Brain microvascular endothelial cell (primary cell): Measurements from ENCODE around the gene ACOT9.
"Not testable (repeated sequence)": the region's sequence is repeated elsewhere in the genome, so short reads cannot be mapped to it uniquely, and the experiment has no call there.

ENCODE experiments used
- DNase-seq: peaks from one replicate; pipeline ENCODE4 v3.0.0-alpha.2; 2020
- H3K27ac ChIP-seq: fragments of 250-450 bp; sonication (Bioruptor Pico); 2 replicates; pipeline ENCODE4 v1.5.1; 2020; ENCODE audit warnings: mild to moderate bottlenecking, moderate library complexity
- H3K27me3 ChIP-seq: fragments of 250-450 bp; sonication (Bioruptor Pico); replicated peaks from 2 replicates; pipeline ENCODE4 v1.5.1; 2020; ENCODE audit warnings: mild to moderate bottlenecking
- H3K36me3 ChIP-seq: fragments of 250-450 bp; sonication (Bioruptor Pico); replicated peaks from 2 replicates; pipeline ENCODE4 v1.5.1; 2020; ENCODE audit warnings: mild to moderate bottlenecking
- H3K4me3 ChIP-seq: 2 replicates; pipeline ENCODE4 v1.5.1; 2011; ENCODE audit warnings: low read depth, mild to moderate bottlenecking, control low read depth, low read length, moderate library complexity
- in situ Hi-C: cut with HindIII; loops from 2 replicates; pipeline ENCODE4 v1.10.0; 2017; ENCODE audit warnings: low sequenced_read_pairs, low pct_ligation_motif_present
- TF ChIP-seq, protein P1 (sequence below): IDR thresholded peaks from 2 replicates; pipeline ENCODE4 v1.5.1; 2011; ENCODE audit warnings: low read depth, mild to moderate bottlenecking, moderate library complexity, low read length, control low read depth, inconsistent platforms; ENCODE audit errors: missing control alignments

The ACOT9 gene

DNA sequence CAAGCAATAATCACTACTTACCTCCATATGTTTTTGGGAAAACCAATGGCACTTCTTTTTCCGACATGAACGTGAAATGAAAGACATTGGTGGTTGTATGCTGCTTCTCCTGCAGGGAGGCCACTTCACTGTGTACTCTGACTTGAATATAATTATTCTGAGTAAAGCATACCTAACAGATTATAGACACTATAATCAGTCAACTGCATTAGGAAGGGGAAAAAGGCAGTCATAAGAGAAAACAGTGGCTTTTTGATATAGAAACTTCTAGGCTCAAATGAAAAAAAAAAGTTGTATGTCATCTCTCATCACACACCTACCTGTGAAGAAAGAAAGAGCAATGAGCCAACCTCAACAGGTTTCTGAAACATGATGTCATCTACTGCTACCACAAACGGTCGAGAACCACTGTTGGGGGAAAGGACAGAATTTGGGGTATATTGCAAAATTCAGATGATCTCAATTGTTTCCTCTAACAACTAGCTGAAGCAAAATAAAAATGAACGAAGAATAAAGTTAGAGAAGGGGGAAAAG, 38.3 kb downstream of the ACOT9 start:
- Histone ChIP-seq H3K27ac (no peak overlapping the region), H3K36me3 (peaks cover 24% of the 10 kb centered on the region), H3K4me3 (no peak overlapping the region), H3K27me3 (no peaks in the 10 kb centered on the region)
- TF ChIP-seq, protein P1, sequence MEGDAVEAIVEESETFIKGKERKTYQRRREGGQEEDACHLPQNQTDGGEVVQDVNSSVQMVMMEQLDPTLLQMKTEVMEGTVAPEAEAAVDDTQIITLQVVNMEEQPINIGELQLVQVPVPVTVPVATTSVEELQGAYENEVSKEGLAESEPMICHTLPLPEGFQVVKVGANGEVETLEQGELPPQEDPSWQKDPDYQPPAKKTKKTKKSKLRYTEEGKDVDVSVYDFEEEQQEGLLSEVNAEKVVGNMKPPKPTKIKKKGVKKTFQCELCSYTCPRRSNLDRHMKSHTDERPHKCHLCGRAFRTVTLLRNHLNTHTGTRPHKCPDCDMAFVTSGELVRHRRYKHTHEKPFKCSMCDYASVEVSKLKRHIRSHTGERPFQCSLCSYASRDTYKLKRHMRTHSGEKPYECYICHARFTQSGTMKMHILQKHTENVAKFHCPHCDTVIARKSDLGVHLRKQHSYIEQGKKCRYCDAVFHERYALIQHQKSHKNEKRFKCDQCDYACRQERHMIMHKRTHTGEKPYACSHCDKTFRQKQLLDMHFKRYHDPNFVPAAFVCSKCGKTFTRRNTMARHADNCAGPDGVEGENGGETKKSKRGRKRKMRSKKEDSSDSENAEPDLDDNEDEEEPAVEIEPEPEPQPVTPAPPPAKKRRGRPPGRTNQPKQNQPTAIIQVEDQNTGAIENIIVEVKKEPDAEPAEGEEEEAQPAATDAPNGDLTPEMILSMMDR, result no peak
- in situ Hi-C loops, result no loop called here
- DNase-seq, result no peak

DNA sequence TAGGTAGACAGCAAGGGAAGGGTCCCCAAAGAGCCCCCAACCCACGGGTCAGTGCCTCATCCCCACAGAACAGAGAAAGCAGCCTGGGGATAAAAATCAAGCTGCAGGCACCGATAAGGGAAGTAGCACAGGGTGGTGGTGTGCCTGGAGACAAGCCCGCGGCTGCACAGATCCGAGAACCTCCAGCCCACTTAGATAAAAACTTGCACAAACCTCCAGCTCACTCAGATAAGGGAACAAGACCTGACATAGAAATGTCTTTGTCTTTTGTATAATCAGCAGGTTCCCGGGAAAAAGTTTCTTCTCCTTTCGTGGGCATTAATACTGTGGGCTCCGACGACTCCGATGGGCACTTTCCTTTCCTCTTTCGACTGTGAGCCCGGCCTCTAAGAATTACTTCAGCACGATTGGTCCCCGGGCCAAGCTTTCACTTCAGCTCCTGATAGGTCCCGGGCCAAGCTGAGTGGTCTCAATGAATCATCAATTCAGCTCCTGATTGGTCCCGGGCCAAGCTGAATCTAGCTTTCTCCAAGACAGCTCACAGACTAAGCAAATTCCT, 43.4 kb downstream of the ACOT9 start:
- Histone ChIP-seq H3K4me3 (no peak overlapping the region), H3K27ac (no peak overlapping the region), H3K36me3 (peaks cover 10% of the 10 kb centered on the region), H3K27me3 (no peaks in the 10 kb centered on the region)
- TF ChIP-seq, protein P1, result no peak
- in situ Hi-C loops, result no loop called here
- DNase-seq, result no peak

DNA sequence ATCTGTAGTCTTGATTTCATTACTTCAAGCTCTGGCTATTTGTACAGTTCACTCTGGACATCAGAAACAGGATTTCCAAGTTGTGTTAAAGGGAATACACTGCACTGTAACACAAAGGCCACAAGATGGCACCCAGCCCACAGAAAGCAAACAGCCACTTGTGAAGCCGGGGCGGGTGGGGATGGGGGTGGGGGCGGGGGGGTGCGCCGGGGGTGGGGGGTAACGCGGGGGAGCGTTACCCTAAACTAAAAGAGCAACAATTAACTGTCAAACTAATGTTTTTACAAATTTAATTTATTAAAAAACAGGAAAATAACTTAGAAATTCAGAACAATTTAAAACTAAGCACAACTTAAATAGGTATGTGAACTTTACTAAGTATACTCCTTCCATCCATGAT, 48.5 kb downstream of the ACOT9 start:
- peak; percentile 53 for DNase-seq
- Histone ChIP-seq H3K36me3 (no peaks in the 10 kb centered on the region), H3K27ac (no peak overlapping the region), H3K27me3 (no peaks in the 10 kb centered on the region), H3K4me3 (no peak overlapping the region)
- in situ Hi-C loops, result no loop called here
- TF ChIP-seq, protein P1, result peak; percentile 62

DNA sequence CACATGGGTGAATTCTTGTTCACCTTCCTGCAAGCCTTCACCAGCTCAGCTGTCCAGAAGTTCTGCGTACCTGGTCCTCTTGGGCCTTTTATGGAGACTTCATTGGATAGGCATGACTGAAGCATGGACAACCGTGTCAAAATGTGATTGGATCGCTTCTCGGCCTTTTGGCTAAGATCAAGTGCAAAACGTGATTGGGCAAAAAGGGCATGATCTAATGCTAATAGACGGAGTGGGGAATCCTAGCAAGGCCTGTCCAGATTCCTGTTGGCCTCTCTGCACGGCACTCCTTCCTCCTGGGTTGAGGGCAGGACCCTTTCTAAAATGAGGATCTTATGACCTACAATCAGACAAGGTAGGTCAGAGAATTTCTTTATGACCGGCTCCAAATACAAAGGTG, 50.9 kb downstream of the ACOT9 start:
- TF ChIP-seq, protein P1, result no peak
- in situ Hi-C loops, result no loop called here
- Histone ChIP-seq H3K36me3 (no peaks in the 10 kb centered on the region), H3K27me3 (no peaks in the 10 kb centered on the region), H3K27ac (no peak overlapping the region), H3K4me3 (no peak overlapping the region)
- no peak for DNase-seq

DNA sequence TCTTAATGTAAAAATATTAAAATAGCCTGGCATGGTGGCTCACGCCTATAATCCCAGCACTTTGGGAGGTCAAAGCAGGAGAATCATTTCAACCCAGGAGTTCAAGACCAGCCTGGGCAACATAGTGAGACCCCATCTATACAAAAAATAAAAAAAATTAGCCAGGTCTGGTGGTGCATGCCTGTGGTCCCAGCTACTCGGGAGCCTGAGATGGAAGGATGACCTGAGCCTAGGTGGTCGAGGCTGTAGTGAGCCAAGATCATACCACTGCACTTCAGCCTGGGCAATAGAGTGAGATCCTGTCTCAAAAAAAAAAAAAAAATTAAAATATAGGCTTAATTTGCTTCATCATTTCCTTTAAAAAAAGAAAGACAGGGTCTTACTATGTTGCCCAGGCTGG, 66.6 kb downstream of the ACOT9 start:
- H3K27me3 ChIP-seq, in situ Hi-C loops, H3K4me3 ChIP-seq, H3K27ac ChIP-seq, DNase-seq, H3K36me3 ChIP-seq: not testable (repeated sequence)

DNA sequence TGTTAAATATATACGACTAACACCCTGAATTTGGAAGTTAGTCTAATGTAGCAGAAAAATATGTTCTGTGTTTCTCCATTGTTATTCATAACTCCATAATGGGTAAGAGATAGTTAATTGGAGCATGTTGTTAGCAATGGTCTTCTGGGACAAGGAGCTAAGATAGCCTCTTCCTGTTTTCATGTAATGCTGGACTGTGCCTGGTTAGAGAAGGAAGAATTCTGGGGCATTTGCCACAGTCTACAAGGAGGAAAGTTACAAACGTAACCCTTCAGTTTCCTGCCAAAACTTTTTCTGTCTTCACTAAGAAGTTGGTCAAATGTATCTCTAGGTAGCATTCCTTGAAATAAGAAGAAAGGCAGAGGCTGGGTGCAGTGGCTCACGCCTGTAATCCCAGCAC, 70.0 kb downstream of the ACOT9 start:
- in situ Hi-C loops, result no loop called here
- TF ChIP-seq, protein P1, result no peak
- Histone ChIP-seq H3K4me3 (no peak overlapping the region), H3K27ac (no peak overlapping the region), H3K27me3 (no peaks in the 10 kb centered on the region), H3K36me3 (no peaks in the 10 kb centered on the region)
- no peak for DNase-seq
